Effector CD4-positive, alpha-beta T cell (primary cell): ENCODE results near the gene TMPRSS5.
"Not testable (repeated sequence)": the region's sequence is repeated elsewhere in the genome, so short reads cannot be mapped to it uniquely, and the experiment has no call there.

Experiments
- DNase-seq: peaks from one replicate; pipeline ENCODE4 v3.0.0-alpha.2; 2020
- total RNA-seq: gene quantifications from one replicate; lab custom pipeline; 2026; lab: John Stamatoyannopoulos, UW

Gene TMPRSS5
- total RNA-seq: 0.94 reads per million

DNA sequence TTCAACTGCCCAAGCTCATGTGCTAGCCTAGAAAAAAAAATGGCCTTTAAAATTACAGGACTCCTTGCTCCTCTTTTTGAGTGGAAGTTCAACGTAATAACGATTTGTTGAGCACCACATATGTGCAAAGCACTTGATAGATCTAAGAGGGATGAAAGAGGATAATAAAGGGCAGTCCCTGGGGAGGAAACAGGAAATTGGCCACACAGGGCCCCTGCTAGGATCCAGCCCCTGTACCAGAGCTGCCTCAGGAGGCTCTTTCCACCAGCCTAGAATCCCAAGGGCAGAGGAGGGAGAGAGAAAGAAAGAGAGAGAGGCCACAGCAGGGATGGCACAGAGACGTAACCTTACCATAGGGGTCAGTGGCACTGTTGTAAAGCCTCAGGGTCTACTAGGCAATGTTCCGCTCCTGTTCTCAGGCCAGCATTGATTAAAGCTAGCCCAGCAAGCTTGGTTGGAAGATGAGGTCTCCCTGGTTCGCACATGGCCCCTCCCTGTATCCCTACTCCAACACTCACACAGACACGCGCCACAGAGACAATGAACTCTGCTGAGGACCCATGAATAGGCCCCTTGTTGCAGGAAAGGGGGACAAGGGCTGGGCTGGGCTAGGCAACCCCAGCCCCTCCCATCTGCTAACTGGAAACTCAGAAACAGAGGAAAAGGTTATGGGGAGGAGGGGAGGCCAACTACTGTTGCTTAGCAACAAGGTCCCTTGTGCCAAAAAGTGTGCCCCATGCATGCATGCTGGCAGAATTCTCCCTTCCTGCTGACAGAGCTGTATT, at the start of gene TMPRSS5:
Gene TMPRSS5, minus strand, starts transcription at position 438 of the 785 bp plus-strand sequence. Its CDS starts 84 bp downstream, at position 354.
- no peak for DNase-seq

DNA sequence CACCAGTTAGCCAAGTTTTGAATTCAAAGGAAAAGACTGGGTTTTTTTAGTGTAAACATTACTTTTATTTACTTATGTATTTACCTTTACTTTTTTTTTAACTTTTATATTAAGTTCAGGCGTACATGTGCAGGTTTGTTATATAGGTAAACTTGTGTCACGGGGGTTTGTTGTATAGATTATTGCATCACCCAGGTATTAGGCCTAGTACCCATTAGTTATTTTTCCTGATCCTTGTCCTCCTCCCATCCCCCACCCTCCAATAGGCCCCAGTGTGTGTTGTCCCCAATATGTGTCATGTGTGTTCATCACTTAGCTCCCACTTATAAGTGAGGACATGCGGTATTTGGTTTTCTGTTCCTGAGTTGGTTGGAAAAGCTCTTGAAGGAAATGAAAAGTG, 46.8 kb upstream of the TMPRSS5 start:
- no peak for DNase-seq

DNA sequence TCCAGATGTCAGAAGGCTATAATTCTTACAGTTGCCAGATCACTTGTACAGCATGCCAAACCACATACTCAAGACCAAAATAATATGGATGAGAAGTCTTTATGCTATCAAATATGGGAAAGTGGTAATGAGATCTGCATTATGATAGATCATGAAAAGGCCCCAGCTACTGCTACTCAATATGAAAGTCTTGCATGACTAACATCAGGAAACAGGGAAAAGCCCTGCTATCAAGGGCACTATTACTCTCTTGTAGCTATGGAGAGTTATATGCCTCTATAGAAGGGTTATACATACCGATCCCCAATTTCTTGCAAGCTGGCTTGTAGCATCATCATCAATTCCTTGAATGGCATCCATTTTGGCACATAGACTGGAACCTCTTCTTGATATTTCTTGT, 30.2 kb upstream of the TMPRSS5 start:
- DNase-seq: no peak

DNA sequence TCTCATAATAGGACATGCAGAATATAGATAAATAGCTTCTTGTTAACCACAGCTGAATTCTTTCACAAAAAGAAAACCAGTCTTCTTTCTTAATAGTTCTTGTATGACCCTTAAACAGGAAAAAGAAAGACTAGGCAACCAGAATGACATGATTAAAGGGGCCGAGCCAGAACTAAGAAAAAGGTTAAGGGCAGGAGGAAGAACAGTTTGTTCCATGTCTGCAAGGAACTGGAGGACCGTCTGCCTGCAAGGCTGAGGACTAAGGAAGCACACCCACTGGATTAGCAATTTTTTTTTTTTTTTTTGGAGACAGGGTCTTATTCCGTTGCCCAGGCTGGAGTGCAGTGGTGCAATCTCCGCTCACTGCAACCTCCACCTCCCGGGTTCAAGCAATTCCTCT, 26.0 kb upstream of the TMPRSS5 start:
- DNase-seq: no peak

DNA sequence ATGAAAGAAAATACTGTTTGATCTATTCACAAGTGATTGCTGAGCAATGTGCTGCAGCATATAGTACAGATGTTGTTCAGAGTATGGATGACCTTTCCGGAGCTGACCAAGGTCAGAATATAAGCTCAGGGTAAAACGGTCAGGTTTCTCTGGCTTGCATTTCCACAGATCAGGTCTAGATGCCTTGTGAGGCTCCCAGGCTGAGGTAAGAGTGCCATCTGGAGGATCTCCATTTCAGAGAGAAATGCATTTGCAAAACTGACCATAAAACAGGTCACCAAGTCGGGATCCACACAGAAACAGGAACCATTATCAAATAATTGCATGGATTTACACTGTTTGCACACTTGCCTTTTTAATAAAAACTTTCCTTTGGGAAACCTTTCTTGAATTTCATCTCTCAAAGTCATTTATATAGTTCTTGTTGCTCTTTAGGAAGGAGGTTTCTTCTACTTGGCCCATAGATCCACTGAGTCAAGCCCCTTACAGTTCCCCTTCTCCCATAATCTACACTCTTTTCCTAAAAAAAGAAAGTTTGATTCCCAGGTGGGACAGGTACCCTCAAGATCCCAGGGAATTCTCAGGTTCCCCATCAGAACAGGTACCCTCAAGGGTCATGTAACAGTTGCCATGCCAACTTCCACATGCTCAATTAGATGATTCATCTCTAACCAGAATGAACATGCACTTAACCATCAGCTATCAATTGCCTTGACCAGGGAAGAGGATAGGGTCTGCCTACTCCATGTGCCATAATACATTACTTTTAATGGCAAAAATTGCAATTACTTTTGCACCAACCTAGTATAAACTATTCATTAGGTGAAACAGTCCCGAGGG, 25.0 kb upstream of the TMPRSS5 start:
- no peak for DNase-seq

DNA sequence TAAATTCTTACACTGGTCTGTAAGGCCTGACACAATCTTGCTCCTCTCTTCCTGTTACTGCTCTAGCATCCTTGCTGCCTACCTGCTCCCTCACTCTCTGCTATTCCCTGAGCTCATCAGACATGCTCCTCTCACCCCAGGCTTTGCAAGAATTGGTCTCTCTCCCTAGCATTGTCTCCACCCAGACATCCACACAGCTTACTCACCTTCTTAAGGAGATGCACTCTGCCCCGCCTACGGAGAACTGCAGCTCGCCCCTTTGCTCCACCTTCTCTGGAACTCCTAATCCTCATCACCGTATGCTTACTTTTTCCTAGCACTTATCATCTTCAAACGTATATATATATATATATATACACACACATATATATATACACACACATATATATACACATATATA, 23.3 kb upstream of the TMPRSS5 start:
- no peak for DNase-seq

DNA sequence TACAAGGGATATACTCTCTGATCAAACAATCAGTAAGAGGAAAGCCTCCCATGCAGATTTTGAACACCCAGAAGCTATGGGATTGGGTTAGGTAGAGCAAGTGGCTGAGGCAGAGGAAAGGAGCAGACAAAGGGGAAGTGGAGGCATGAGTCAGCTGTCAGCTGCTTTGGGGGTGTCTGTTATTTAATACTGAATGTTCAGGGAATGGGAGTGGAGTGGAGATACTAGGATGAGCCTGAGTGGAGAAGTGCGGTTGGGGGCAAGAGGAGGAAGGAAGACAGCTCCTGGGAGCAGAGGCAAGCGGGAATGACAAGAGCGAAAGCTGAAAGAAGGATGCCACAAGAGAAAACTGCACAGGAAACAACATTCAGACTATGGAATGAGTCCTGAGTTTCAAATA, 22.7 kb upstream of the TMPRSS5 start:
- DNase-seq: no peak

DNA sequence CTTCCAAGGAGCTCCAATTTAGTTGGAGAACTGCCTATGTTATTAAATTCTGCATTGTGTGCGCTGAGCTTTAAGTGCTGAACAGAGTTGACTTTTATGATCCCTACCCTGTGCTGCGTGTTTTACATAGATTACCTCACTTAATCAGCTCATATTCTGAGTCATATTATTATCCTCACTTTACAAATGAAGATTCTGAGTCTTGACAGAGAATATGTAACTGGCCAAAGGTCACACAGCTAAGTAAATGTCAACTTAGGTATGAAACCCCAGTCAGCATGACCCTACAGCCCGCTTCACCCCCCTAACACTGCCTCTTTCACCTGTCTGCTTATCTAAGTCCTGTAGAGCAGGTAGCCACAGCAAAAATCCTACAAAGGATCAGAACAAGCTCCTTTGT, 19.8 kb upstream of the TMPRSS5 start:
- DNase-seq: no peak

DNA sequence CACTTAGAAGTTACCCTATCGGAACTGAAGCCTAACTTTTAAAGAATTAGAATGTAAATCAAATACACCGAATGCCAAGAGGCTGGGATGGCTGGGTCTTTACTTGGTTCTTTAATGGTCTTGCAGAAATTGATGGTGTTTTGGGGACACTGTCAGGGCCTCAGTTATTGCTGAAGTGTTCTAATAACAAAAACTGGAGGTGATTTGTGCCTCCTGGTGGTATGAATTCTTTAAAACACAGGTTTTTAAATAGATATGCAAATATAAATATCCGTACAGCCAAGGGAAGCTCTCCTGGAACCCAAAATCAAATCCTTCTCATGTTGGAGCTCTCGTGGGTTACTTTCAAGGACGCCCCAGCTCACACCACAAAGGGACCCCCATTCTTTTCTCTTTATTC, 19.3 kb upstream of the TMPRSS5 start:
- DNase-seq: no peak

DNA sequence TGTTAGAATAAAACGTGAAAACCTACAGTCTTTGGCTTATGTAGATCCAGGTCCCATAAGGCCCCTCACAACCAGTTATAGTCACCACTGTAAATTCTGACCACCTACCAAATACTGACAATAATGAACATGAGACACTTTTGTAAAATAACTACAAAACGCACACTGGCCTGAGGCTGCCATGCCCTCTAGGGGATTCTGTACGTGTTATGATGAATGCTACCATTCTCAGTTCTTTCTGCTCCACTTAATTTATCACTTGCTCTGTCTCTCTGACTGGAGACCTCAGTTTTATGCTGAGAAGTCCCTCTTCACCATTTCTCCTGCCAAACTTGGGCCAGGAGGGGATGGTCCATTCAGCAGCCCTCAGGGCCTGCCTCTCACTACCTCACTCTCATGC, 18.7 kb upstream of the TMPRSS5 start:
- DNase-seq: no peak

DNA sequence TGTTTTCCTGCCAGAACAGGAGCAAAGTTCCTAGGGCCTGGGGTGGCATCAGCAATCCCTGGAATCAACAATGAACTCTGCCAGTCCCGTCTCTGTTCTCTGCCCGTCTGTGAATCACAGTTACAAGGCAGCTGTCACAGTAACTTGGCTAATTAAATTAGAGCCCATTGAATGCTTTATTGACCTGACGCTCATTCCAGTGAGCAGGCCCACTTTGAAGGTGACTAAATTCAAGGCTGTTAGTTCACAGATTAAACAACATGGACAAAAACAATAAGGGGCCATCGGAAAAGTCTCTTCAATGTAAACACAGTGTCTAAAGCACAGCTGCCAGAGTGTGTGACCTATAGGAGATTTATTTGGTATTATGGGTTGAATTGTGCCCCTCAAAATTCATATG, 17.7 kb upstream of the TMPRSS5 start:
- DNase-seq: no peak

DNA sequence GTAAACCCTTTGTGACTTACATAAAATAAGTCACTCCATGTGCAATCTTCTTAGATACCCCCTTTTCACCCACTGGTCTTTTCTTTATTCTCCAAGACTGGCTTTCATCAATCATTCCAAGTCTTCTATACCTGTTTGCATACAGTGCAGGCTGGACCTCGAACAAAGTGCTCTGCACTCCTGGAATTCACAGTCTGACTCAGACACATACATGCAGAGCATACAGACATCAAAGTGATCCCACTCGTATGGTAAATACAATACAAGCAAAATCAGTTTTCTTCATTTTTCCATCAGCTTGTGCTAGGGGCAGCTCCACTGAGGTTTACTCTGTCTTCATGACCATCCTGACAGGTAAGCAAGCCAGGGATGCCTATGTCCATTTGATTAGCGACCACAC, 16.8 kb upstream of the TMPRSS5 start:
- no peak for DNase-seq

DNA sequence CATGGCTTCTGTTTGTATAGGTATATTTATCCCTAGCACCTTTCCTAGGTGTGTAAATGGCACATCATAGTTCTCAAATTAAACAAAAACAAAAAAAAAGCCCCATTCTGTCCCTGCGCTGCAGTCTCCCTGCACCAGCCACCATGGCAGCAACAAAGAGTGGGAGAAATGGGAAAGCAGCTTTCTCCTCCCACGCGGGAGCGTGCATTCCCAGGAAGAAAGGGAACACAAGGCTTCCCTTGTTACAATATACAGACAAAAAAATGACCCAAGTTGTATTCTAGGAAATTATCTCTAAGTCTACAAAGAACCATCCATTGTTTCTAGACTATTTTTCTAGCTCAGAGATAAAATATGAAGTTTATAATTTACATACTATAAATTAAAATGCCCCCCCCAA, 16.1 kb upstream of the TMPRSS5 start:
- no peak for DNase-seq

DNA sequence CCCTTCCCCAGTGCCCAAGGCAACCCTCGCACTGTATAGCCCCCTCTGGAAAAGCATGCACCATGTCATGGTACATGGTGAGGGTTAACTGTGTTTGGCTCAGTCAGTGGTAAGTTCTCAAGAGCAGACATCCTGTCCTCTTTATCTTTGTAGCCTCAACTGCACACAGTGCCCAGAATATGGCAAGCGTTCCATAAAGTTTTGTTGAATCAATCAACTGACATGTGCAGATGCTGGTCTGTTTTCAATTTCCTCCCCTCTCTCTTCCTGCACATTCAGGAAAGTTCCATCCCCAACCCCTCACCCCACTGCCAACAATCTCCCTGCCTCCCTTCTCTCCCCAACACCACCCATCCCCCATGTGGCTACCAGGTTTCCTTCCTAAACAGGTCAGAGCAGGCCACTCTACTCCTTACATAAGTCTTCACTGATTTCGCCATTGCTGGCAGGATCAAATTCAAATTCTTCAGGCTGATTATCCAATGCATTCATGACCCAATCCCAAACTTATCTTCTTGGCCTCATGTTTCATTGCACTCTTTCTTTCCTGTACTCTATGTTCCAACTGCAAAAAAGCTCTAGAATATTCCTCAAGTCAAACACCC, 15.5 kb upstream of the TMPRSS5 start:
- DNase-seq: no peak

DNA sequence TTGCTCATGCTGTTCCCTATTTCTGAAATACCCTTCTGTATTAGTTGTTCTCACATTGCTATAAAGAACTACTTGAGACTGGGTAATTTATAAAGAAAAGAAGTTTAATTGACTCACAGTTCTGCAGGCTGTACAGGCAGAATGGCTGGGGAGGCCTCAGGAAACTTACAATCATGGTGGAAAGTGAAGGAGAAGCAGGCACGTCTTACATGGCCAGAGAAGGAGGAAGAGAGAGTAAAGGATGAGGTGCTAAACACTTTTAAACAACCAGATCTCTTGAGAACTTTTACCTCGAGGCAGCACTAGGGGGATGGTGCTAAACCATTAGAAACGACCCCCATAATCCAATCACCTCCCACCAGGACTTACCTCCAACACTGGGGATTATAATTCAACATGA, 14.4 kb upstream of the TMPRSS5 start:
- DNase-seq: not testable (repeated sequence)

DNA sequence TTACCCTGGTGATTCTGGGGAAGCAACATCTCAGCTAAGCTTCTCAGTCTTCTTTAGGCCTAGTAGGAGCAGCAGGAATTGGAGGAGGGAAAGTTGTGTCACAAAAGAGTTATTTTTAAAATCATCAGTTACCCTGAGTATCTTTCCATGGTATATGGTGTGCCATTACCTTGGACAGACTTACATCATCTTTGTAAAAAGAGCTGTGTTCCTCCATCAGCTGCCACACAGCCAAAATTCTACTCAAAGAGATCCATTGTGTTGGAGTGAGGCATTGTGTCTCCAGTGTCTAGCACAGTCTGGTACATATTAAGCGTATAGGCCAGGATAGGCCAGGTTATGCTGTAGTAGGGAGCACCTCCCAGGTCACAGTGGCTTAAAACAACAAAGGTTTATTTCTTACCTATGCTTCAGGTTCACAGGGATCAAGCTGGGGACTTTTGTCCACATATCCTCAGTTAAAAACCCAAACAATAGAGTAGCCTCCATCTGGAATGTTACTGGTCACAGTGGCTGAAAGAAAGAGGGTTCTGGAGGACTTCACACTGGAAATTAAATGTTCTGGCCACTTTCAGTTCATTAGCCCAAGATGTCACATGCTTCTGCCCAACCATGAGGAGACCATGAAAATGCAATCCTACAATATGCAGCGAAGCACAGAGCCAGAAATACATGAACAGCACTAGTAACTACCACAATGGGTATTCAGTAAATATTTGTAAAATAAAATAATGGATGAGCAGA, 9.9 kb upstream of the TMPRSS5 start:
- no peak for DNase-seq

DNA sequence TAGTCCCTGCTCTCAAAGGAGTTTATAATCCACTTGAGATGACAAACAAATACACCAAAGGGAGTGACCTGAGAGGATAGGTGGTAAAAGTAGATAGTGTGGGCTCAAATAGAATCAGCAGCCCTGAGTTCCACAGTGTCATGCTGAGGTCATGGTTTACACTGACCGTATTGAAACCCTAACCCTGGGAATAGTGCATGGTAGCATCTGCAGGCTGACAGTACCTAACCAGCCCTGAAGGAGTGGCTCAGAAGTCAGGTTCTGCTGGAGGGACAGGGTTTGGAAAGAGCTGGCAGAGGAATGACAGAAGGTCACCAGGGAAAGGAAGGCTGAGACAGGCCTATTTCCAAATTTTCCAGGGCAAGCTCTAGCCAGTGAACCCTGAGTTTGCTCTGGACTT, 9.2 kb upstream of the TMPRSS5 start:
- no peak for DNase-seq

DNA sequence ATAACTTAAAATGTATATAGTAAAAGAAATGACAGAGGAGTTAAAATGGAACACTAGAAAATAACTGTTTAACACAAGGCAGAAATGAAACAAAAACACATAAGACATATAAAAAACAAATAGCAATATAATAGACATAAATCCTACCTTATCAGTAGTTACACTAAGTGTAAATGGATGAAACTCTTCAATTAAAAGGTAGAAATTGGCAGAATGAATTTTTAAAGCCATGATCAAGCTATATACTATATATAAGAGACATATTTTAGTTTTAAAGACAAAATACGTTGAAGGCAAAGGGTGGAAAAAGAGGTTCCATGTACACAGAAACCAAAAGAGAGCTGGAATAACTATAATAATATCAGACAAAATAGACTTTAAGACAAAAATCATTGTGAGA, 4.9 kb upstream of the TMPRSS5 start:
- DNase-seq: no peak

DNA sequence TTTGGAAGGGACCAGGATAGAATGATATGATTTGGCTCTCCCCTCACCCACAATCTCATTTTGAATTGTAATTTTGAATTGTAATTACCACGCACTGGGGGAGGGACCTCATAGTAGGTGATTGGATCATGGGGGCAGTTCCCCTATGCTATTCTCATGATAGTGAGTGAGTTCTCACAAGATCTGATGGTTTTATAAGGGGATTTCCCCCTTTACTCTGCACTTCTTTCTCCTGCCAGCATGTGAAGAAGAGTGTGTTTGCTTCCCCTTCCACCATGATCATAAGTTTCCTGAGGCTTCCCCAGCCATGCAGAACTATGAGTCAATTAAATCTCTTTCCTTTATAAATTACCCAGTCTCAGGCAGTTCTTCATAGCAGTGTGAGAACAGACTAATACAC, 2.6 kb downstream of the TMPRSS5 start:
- not testable (repeated sequence) for DNase-seq

DNA sequence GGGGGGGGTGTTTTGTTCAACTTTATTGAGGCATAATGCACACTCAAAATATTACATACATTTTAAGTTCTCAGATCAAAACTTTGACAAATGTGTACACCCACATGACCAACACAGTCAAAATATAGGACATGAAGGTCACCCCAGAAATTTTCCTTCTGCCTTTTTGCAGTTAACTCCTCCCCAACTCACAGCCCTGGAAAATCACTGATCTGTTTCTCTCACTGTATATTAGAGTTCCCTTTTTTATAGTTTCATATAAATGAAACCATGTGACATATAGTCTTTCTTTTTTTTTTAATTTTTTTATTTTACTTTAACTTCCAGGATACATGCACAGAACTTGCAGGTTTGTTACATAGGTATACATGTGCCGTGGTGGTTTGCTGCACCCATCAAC, 4.6 kb downstream of the TMPRSS5 start:
- DNase-seq: no peak

DNA sequence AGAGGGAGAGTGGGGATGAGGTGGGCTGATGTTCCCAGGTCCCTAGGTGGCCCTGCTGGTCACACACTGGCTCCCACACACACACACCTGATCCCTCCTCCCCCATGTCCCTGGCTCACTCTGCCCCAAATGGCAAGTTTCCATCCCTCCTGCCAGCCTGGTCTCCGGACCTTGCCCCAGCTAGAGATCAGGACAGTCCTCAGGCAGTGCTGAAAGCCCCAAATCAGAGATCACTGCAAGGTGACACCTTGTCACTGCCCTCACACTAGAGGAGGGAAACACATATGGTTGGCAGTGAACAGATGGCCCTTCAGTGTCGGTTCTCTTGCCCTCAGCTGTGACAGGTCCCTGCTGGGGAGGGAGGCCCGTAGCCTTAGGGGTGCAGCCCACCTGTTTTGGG, 7.6 kb downstream of the TMPRSS5 start:
- DNase-seq: no peak

DNA sequence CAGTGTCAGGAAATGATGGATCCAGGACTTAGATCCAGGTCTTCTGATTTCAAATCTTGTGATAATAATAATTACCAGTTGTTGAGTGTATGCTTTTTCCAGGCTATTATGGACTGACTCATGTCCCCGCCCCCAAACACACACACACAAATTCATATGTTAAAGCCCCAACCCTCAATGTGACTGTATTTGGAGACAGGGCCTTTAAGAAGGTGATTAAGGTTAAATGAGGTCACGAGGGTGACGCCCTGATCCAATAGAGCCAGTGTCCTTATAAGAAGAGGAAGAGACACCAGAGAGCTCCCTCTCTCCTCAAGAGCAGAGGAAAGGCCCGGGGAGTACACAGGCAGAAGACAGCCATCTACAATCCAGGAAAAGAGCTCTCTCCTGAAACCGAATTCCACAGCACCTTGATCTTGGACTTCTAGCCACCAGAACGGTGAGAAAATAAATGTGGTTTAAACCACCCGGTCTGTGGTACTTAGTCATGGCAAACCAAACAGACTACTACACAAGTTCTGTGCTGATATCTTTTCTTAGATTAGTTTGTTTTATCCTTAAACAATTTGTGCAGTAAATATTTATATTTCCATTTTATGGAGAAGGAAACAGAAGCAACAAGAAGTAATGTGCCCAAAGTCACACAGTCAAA, 8.2 kb downstream of the TMPRSS5 start:
- DNase-seq: no peak

DNA sequence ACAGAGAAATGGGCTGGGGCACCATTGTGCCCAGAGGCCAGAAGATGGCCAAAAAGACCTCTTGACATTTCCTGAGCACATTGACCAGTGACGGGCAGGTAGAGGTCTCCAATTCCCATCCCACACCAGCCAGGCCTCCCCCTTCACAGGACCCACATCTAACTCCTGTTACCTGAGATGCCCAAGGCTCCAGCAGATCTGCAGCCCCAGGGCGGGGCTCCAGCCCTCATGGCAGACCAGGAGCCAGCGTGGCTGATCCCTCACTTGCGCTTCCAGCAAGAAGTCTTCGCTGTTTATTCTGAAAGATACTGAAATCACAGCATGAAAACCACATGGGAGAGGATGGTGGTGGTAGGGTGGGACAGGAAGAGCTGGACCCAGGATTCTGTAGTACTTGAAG, 9.0 kb downstream of the TMPRSS5 start:
- DNase-seq: no peak
